KOPT-K1 (cell line): ENCODE data around the gene FCRL2.

Experiments used
- H3K27ac ChIP-seq: fragments of 200-600 bp; sonication (generic); 2 replicates; pipeline ENCODE4 v1.5.1; 2016; ENCODE audit warnings: antibody characterized with exemption, mild to moderate bottlenecking, low read depth, low read length; ENCODE audit not compliant: poor library complexity, severe bottlenecking
- H3K36me3 ChIP-seq: fragments of 200-600 bp; sonication (generic); 2 replicates; pipeline ENCODE4 v1.5.1; 2017; ENCODE audit warnings: antibody characterized with exemption, mild to moderate bottlenecking, low read length, moderate library complexity; ENCODE audit not compliant: insufficient read depth
- H3K9me3 ChIP-seq: fragments of 200-600 bp; sonication (generic); 2 replicates; pipeline ENCODE4 v1.5.1; 2017; ENCODE audit warnings: antibody characterized with exemption, low read length, mild to moderate bottlenecking; ENCODE audit not compliant: insufficient read depth, poor library complexity, severe bottlenecking

The FCRL2 gene

GRCh38 chr1:157723157-157723556 is 53.8 kb downstream of the FCRL2 start:
- Histone ChIP-seq H3K9me3 (peaks cover 30% of the 10 kb centered on the region), H3K36me3 (no peaks in the 10 kb centered on the region)

GRCh38 chr1:157721985-157722384 is 54.9 kb downstream of the FCRL2 start:
- peaks cover 30% of the 10 kb centered on the region for H3K9me3 ChIP-seq
- no peaks in the 10 kb centered on the region for H3K36me3 ChIP-seq
- no peak overlapping the region for H3K27ac ChIP-seq

More at GRCh38 chr1:157723157-157723556, 53.8 kb downstream of the FCRL2 start:
- no peak overlapping the region for H3K27ac ChIP-seq

- H3K9me3 ChIP-seq = peaks cover 3% of the 10 kb centered on the region
- no peak overlapping the region for H3K27ac ChIP-seq
- no peaks in the 10 kb centered on the region for H3K36me3 ChIP-seq
Observed at GRCh38 chr1:157715736-157716135, 61.2 kb downstream of the FCRL2 start.

GRCh38 chr1:157711802-157712201 is 65.1 kb downstream of the FCRL2 start:
- no peaks in the 10 kb centered on the region for H3K9me3 ChIP-seq
- H3K36me3 ChIP-seq = no peaks in the 10 kb centered on the region
- no peak overlapping the region for H3K27ac ChIP-seq

GRCh38 chr1:157704878-157705277 is 72.1 kb downstream of the FCRL2 start:
- no peaks in the 10 kb centered on the region for H3K36me3 ChIP-seq
- no peaks in the 10 kb centered on the region for H3K9me3 ChIP-seq
- no peak overlapping the region for H3K27ac ChIP-seq

GRCh38 chr1:157703981-157704380 is 73.0 kb downstream of the FCRL2 start:
- no peaks in the 10 kb centered on the region for H3K9me3 ChIP-seq
- H3K36me3 ChIP-seq = no peaks in the 10 kb centered on the region
- H3K27ac ChIP-seq = no peak overlapping the region

- Histone ChIP-seq H3K27ac (no peak overlapping the region), H3K36me3 (no peaks in the 10 kb centered on the region), H3K9me3 (no peaks in the 10 kb centered on the region)
Observed at GRCh38 chr1:157702308-157702825, 74.6 kb downstream of the FCRL2 start.

GRCh38 chr1:157700732-157701131 is 76.2 kb downstream of the FCRL2 start, which contains the start of gene FCRL3:
FCRL3 (minus strand) TSS chr1:157700769; CDS start chr1:157700489, 280 bp downstream.
- no peaks in the 10 kb centered on the region for H3K36me3 ChIP-seq
- H3K9me3 ChIP-seq = no peaks in the 10 kb centered on the region
- H3K27ac ChIP-seq = no peak within 1 kb of the TSS

GRCh38 chr1:157700305-157700704 is 76.6 kb downstream of the FCRL2 start:
- Histone ChIP-seq H3K36me3 (no peaks in the 10 kb centered on the region), H3K27ac (no peak overlapping the region), H3K9me3 (no peaks in the 10 kb centered on the region)

- H3K27ac ChIP-seq = no peak overlapping the region
- no peaks in the 10 kb centered on the region for H3K9me3 ChIP-seq
- H3K36me3 ChIP-seq = no peaks in the 10 kb centered on the region
Observed at GRCh38 chr1:157697781-157698569, 79.0 kb downstream of the FCRL2 start.

- Histone ChIP-seq H3K36me3 (no peaks in the 10 kb centered on the region), H3K27ac (no peak overlapping the region)
Observed at GRCh38 chr1:157696966-157697628, 79.8 kb downstream of the FCRL2 start.

More at GRCh38 chr1:157696966-157697628, 79.8 kb downstream of the FCRL2 start:
- no peaks in the 10 kb centered on the region for H3K9me3 ChIP-seq
